HG02588 (cell line): Measurements from ENCODE around the gene SAMD3.
A peak's percentile ranks its signal among the peaks of the same experiment; 100 is the strongest.
"Not testable (repeated sequence)": the region's sequence is repeated elsewhere in the genome, so short reads cannot be mapped to it uniquely, and the experiment has no call there.

ENCODE experiments used
- ATAC-seq: cut with Tn5 transposase; IDR thresholded peaks from one replicate; pipeline ENCODE4 v1.9.1; 2021; ENCODE audit warnings: mild to moderate bottlenecking, moderate library complexity; ENCODE audit not compliant: unreplicated experiment

Gene SAMD3

GRCh38 chr6:130222775-130223174, at the start of gene SAMD3:
Gene SAMD3, minus strand, starts transcription at chr6:130222951. Its CDS starts 7,678 bp downstream, at chr6:130215273.
- no peak for ATAC-seq

- ATAC-seq: peak; percentile 89
Observed at GRCh38 chr6:130269969-130270635, 47.4 kb upstream of the SAMD3 start.

- ATAC-seq: not testable (repeated sequence)
Observed at GRCh38 chr6:130265553-130265952, 42.8 kb upstream of the SAMD3 start.

GRCh38 chr6:130262008-130262407, 39.3 kb upstream of the SAMD3 start:
- ATAC-seq: no peak

- ATAC-seq: not testable (repeated sequence)
Observed at GRCh38 chr6:130261558-130261957, 38.8 kb upstream of the SAMD3 start.

GRCh38 chr6:130260614-130261241, 38.0 kb upstream of the SAMD3 start:
- peak; percentile 41 for ATAC-seq

- ATAC-seq: peak; percentile 58
Observed at GRCh38 chr6:130260050-130260462, 37.3 kb upstream of the SAMD3 start.

GRCh38 chr6:130259557-130259956, 36.8 kb upstream of the SAMD3 start:
- peak; percentile 26 for ATAC-seq

- no peak for ATAC-seq
Observed at GRCh38 chr6:130259140-130259539, 36.4 kb upstream of the SAMD3 start.

GRCh38 chr6:130252527-130253237, 29.9 kb upstream of the SAMD3 start:
- ATAC-seq: no peak

GRCh38 chr6:130245267-130245666, 22.5 kb upstream of the SAMD3 start:
- no peak for ATAC-seq

GRCh38 chr6:130244728-130245127, 22.0 kb upstream of the SAMD3 start:
- ATAC-seq: no peak

- ATAC-seq: no peak
Observed at GRCh38 chr6:130240232-130240631, 17.5 kb upstream of the SAMD3 start.

- no peak for ATAC-seq
Observed at GRCh38 chr6:130239755-130240154, 17.0 kb upstream of the SAMD3 start.

- ATAC-seq: no peak
Observed at GRCh38 chr6:130233330-130233729, 10.6 kb upstream of the SAMD3 start.

GRCh38 chr6:130230531-130230930, 7.8 kb upstream of the SAMD3 start:
- not testable (repeated sequence) for ATAC-seq

GRCh38 chr6:130229645-130230044, 6.9 kb upstream of the SAMD3 start:
- ATAC-seq: no peak

- ATAC-seq: peak; percentile 99
Observed at GRCh38 chr6:130223508-130223907, 757 bp upstream of the SAMD3 start.

- no peak for ATAC-seq
Observed at GRCh38 chr6:130218134-130218533, 4.6 kb downstream of the SAMD3 start.

GRCh38 chr6:130216620-130217019, 6.1 kb downstream of the SAMD3 start:
- ATAC-seq: no peak

GRCh38 chr6:130215526-130215925, 7.2 kb downstream of the SAMD3 start:
- ATAC-seq: no peak
